Fibroblast of pulmonary artery (primary cell): Measurements from ENCODE around the gene ZKSCAN1.

Experiments used
- DNase-seq: peaks from one replicate; pipeline ENCODE4 v3.0.0-alpha.2; 2010; ENCODE audit warnings: low read depth
- H3K4me3 ChIP-seq: replicated peaks from 2 replicates; pipeline ENCODE4 v1.5.1; 2011; ENCODE audit warnings: low read depth, mild to moderate bottlenecking, control low read depth, low read length, moderate library complexity
- TF ChIP-seq, protein P1 (sequence below): IDR thresholded peaks from 2 replicates; pipeline ENCODE4 v1.5.1; 2011; ENCODE audit warnings: mild to moderate bottlenecking, control low read depth, low read length, inconsistent platforms; ENCODE audit errors: missing control alignments

Gene ZKSCAN1

DNA sequence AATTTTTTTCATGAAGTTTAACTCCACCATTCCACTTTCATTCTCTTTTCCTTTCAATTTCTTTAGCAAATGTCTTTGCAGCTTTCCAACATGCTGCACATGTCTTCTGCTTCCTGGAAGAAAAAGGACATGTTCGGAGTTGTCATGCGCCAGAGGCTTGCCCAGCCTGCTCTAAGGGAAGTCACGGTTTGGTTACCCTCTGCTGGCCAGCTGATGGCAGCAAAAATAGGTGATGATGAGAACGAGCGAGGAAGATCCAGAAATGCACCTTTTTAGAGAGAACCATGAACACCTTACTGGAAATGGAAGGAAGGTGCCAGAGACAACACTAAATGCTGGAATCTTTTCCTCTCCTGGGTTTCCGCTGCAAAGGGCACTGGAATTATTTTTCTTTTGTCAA, 29.3 kb downstream of the ZKSCAN1 start:
- DNase-seq, result no peak
- H3K4me3 ChIP-seq, result no peak overlapping the region
- TF ChIP-seq, protein P1, sequence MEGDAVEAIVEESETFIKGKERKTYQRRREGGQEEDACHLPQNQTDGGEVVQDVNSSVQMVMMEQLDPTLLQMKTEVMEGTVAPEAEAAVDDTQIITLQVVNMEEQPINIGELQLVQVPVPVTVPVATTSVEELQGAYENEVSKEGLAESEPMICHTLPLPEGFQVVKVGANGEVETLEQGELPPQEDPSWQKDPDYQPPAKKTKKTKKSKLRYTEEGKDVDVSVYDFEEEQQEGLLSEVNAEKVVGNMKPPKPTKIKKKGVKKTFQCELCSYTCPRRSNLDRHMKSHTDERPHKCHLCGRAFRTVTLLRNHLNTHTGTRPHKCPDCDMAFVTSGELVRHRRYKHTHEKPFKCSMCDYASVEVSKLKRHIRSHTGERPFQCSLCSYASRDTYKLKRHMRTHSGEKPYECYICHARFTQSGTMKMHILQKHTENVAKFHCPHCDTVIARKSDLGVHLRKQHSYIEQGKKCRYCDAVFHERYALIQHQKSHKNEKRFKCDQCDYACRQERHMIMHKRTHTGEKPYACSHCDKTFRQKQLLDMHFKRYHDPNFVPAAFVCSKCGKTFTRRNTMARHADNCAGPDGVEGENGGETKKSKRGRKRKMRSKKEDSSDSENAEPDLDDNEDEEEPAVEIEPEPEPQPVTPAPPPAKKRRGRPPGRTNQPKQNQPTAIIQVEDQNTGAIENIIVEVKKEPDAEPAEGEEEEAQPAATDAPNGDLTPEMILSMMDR, result no peak

DNA sequence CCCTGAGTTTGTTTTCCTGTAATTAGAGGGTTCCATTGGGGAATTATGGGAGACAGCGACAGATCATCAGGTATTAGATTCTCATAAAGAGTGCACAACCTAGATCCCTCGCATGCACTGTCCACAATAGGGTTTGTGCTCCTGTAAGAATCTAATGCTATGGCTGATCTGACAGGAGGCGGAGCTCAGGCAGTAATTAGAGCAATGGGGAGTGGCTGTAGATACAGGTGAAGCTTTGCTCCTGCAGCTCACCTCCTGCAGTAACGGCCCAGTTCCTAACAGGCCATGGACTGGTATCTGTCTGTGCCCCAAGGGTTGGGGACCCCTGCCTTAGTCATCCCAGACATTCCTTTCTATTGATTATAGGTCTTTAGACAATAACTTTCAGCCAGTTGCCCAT, 33.3 kb downstream of the ZKSCAN1 start:
- no peak for DNase-seq
- no peak overlapping the region for H3K4me3 ChIP-seq
- TF ChIP-seq, protein P1, result no peak

DNA sequence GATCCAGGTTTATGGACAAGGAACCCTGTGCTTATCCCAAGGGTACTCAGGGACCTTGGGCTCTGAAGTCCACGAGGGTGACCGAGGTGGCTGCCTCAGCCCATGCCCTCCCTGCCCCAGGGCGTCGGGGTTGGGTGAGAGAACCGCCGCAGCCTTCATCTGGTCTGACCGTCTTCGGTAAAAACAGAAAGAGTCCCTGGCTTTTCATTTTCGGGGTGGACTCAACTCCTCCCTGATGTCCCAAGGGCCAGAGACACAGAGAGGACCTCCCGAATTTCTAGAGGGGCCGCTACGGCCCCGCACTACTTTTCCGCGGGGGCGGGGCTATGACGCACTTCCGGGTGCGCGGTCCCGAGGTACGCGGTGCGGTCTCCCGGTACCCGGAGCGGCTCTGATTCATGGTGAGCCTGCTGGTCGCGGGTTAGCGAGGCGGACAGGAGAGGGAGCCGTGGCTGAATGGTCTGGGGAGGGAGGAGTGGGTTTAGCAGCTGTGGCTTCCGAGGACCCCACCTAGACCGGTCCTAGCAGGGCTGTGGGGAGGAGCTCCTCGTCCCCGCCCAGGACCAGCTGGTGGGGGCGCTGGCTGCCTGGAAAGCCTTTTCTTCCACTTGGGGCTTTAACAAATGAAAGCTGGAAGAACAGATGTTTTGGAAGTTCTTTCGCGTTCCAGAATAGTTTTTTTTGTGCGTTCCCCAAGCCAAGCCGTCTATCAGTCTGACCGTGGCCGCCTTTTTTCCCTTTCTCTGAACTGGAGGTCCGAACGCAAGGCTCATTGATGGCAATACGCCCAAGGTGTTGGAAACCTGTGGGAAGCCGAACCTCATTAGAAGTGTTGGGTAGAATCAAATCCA, 34.3 kb downstream of the ZKSCAN1 start, which contains the start of gene ZSCAN21:
ZSCAN21 (plus strand) TSS at position 334 of the 851 bp plus-strand sequence. CDS start 7,233 bp downstream, outside the sequence.
- peak within 1 kb of the TSS; percentile 96 for H3K4me3 ChIP-seq
- peak; percentile 84 for DNase-seq
- TF ChIP-seq, protein P1, result no peak

DNA sequence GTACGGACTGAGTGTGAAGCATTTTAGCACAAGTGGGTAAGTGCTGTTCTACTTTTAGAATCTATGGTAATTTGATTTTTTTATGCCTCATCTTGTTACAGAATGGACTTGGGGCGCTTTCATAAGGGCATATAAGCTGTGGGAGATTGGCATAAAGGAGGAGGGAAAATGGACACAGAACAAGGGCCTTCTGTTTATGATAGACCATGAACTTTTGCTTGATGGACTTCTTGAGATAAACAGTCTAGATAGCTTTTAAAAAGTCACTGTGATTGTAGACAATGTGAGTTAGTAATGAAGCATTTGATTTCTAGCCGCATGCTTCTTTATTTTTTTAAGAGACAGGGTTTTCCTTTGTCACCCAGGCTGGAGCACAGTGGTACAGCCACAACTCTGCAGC, 36.2 kb downstream of the ZKSCAN1 start:
- TF ChIP-seq, protein P1, result no peak
- H3K4me3 ChIP-seq, result no peak overlapping the region
- DNase-seq, result no peak

DNA sequence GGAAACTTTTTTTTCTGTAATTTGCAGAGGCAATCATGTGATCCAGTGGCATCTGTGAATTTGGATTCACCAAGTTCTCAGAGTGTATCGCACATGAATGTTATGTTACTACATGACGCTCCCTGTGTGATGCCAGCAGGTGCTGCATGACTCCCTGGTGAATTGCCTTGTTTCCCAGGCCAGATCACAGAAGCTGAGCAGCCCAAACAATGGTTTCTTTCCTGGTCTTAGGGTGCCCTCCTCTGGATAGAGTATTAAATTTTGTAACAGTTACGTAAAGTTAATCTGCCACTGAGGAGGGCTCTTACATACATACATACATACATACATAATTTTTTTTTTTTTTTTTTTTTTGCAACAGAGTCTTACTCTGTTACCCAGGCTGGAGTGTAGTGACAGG, 37.8 kb downstream of the ZKSCAN1 start:
- TF ChIP-seq, protein P1, result peak; percentile 6
- peak; percentile 67 for DNase-seq
- H3K4me3 ChIP-seq, result no peak overlapping the region

DNA sequence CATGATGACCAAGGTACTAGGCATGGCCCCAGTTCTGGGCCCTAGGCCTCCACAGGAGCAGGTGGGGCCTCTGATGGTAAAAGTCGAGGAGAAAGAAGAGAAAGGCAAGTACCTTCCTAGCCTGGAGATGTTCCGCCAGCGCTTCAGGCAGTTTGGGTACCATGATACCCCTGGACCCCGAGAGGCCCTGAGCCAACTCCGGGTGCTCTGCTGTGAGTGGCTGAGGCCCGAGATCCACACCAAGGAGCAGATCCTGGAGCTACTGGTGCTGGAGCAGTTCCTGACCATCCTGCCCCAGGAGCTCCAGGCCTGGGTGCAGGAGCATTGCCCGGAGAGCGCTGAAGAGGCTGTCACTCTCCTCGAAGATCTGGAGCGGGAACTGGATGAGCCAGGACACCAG, 41.6 kb downstream of the ZKSCAN1 start:
- TF ChIP-seq, protein P1, result no peak

More for the DNA sequence above, 41.6 kb downstream of the ZKSCAN1 start:
- H3K4me3 ChIP-seq, result no peak overlapping the region
- no peak for DNase-seq
